GM18870 (cell line): Measurements from ENCODE around the gene PDE2A.

ENCODE experiments used
- ATAC-seq: cut with Tn5 transposase; IDR thresholded peaks from one replicate; pipeline ENCODE4 v1.9.1; 2021; ENCODE audit warnings: moderate library complexity; ENCODE audit not compliant: unreplicated experiment

Gene PDE2A

DNA sequence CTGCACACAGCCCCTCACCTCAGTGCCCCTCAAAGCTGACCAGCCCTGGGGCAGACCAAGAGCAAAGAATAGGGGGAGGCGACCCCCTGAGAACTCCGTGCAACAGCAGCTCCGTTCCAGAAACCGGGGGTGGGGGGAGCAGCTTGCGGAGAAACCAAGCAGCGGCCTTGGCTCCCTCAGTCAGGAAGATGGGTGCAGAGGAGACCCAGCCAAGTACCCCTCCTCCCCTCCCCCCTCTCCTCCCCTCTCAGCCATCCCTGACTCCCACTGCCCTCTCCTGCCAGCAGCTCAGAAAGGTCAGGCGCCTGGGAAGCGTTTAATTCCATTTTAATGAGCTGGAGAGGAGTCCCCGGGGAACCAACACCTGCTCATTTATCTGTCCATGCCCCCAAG is 78.9 kb downstream of the PDE2A start:
- no peak for ATAC-seq

DNA sequence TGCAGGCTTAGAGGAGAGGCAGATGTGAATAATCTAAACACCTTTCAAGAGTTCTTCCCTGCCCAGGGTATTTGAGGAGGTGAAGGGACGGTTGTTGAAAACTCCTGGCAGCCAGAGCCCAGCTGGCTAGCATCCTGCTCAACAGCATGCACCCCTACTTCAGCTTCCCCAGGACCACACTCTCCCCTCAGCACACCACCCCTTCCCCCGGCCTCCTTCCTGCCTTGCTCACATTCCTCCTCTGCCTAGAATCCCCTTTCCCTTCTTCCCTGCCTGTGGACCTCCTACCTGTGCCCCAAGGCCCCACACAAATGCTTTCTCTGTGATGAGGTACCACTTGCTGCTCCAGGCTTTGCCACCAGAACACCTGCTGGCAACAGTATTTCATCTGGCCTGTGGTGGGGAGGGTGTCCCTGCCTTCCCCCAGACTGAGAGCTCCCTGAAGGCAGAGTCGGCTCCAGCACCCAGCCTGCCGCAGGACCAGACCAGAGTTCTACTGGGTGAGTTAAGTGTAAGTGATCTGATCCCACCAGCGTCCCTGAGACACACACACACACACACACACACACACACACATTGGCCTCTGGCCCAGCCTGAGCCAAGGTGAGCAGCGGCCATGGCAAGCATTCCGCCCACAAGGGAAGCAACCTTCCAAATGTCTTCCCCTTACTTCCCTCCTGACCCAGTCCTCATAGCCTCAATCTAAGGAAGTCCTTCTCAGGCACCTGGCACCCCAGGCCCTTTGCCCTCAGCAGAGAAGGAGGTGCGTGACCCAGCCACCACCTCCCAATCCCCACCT is 79.5 kb downstream of the PDE2A start:
- no peak for ATAC-seq

DNA sequence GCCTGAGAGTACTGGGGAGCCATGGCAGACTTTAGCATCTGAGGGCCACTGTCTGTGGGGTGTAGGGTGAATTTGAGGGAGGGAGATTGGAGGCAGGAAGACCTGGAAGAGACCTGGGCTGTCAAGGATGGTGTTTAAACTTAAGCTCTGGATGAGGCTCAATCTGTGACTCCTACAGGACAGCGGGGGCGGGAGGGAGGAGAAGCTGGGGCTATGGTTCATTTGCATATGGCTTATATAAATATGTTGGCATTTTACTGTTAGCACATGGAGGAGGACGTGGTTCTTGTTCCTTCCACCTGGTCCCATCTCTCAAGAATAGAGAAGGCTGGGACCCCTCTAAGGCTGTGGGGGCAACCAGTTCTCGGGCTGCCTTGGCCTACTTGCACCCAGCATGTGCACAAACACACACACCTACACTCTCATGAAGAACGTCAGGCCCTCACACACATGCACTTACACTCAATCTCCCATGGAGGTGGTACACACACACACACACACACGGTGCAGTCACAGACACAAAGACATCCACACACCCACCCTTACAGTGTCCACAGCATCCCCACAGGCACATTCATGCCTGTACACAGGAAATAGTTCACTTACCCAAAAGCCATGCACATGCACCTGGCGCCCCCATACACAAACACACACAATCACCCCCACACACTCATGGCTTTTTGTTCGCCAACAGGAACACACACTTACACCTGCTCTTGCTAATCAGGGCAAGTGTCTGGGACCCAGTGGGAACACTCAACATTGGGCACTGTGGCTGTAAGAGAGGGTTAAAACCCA is 81.3 kb downstream of the PDE2A start:
- ATAC-seq: no peak

DNA sequence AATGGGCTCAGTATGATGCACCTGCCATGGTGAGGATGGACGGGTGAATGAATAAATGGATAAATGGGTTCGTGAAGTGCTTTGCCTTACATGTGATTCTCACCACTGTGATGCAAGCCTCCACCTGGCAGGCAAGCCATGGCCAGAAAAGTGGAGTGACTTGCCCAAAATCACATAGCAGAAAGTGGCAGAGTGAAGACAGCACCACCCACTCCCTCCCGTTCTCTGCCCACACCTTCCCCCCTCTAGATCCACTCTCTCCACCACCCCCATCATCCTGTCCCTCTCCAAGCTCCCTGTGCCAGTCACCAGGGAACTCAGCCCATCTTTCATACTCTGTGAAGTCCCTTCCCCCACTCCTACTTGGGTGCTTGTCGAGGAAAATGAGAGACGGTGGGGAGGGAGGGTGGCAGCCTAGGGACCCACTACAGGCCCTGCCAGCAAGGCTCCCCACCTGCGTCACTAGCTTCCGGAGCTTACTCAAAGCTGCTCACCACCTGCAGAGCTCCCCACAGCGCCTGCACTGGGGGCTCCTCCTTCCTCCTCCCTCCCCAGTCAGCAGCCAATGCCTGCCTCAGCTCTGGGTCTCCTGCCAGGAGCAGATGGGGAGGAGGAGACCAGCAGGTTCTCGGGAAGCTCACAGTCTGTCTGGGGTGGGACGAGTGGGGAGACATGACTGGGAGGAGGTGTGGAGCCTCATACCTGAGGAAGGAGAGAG is 82.3 kb downstream of the PDE2A start:
- no peak for ATAC-seq

DNA sequence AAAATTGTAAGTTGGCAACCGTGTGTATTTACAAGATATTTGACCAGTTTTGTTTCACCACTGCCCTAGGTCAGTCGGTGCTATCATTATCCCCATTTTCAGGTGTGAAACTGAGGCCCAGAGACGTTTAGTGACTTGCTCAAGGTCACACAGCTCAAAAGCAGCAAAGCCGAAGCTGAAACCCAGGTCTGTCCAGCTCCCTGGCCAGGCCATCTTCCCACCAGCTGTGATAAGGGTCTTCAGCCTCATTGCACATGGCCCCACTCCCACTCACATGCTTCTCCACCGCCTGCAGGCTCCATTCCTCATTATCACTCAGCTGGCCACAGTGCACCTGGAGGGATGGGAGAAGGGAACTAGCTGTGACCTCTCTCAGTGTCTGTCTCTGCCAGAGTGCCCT is 83.2 kb downstream of the PDE2A start:
- ATAC-seq: no peak

DNA sequence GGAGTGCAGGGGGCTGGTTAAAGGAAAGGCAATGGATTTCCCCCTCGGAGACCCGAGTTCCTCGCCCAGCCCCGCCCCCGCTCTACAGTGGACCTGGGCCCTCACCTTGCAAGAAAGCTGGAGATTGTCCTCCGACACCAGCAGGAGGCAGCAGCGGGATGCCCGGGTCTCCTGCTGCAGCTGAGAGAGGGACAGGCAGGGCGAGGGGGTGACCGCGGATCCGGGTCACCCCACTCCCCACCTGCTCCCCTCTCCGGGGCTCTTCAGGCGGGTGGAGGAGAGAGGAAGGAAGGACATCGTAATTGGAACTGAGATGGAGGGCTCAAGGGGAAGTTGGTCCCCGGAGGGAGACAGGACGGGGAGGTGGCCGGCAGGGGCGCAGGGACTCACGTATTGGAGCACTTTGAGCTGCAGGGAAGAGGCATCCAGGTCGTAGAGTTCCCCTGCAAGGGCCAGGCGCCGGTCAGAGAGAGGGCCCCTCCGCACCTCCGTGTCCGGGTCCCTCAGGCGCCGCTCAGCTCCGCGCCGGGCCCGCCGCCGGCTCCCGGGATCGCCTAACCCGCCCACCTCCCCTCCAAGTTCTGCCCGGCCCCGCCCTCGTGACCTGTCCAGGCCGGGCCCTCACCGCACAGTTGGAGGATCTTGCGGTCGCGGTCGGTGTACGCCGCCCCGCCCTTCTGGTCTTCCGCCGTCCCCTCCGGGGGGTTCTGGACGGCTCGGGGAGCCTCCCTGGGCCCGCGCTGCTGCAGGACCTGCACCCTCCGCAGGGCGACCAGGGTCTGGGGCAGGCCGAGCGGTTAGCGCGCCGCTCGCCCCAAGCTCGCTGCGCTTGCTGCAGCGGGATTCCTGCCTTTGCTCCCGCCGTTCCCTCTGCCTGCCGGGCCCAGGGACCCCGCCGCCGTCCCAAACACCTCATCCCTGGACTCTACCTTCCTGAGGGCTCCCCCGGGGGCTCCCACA is 84.1 kb downstream of the PDE2A start:
- ATAC-seq: no peak

DNA sequence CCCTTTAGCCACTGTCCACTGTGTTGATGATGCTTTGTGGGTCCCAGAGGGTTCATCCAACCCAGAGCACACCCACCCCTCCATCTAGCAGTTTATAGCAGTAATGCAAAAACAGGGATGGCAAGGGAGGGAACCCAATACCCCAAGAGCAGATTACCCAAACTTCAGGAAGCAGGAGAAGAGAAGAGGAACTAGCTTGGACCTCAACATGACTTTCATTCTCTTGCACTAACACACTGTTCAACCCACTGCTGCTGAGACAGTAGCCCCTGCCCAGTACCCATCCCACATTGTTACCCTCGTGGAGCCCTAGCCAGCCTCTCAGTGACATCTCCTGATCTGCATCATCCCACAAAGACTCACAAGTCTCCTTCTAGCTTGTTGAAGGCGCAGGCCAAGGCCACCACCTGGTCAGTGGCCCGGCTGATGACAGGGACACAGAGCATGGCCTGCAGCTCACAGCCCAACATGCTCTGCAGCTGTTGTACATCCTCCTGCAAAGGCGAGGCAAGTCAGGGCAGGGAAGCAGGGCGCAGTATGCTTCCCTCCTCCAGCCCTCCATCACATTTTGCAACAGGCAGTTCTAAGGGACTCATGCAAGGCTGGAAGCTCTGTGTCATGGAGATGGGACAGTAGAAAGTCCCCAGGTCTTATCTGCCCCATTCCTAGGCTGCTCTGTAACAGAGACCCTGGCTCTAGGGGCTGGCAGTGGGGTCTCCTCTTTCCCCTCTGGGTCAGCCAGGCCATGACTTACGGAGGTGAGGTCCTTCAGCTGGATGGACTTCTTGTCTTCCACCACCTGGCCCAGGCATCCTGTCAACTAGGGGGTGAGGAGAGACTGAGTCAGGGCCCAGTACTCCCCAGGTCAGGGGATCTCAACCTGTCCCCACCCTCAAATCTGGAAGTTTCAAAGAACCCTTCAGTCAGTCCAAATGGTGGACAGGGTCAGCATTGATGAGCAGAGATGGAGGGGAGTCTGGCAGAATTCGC is 85.5 kb downstream of the PDE2A start:
- no peak for ATAC-seq

DNA sequence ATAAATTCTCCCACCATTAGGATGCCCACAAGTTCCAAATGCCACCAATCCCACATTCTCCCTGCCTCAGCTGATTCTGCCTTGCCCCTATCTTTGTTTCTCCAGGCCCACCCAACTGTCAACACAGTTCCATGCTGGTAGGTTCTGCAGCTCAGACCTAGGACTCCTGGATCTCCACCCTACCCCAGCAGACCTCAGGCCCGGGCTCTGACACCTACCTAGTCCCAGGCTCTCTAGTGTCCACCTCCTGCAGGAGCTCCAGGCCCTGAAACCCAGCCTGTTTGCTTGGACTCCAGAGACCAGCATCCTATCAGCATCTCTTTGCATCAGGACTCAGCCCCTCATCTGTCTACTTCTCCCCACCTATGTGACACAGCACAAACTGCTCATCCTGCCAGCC is 86.5 kb downstream of the PDE2A start:
- ATAC-seq: no peak

DNA sequence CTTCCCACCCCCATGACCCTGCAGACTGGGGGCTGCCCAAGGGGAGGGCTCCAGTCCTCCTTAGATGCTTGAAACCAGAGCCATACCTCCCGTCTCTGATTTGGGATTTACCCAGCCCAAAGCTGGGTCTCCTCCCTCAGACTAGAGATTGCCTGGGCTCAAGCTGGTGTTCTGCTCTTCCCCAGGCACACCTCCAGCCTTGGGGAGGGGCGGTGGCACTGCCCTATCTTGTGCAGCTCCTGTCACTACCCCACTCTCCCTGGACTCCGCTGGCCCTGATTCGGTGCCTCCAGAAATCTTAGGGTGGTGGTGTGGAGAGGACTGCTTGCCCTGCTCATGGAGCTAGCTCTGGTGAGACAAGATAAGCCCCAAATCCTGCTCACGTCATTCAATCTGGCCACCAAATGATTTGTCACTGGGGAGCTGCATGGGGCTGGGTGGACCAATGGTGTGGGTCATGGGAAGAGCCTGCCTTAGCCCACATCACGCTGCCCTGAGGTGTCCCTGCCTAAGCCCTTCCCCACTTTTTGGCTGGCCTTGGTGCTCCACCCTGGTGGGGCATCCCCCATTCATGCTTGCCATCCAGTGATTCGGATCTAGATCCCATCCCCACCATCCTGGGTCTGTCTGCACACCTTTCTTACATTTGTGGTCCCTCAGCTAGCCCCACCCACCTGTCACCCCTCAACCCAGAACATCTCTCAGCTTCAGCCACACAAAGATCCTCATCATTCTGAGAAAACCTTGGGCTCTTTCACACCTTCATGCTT is 87.7 kb downstream of the PDE2A start:
- ATAC-seq: no peak

DNA sequence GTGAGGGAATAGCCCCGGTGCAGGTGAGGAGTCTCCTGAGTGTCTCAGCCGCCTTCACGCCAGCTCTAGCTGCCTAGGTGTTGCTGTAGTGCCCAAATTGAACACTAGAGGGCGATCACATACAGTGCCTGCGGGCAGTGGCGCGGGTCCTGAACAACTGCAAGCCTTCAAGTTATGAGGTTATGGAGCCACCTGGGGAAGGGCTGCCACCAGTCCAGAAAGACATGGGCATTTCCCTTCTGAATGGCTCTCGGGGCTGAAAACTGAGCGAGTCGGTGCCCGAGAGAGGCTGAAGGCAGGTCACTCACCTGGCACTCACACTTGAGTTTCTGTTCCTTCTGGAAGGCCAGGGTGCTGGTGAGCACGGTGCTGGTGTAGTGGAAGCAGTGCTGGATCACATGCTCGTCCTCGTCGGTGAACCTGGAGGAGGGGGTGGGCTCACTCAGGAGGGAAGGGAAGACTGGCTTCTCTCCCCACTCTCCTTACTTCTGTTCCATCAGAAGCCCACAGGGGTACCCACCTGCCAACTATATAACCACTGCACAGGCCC is 88.4 kb downstream of the PDE2A start:
- no peak for ATAC-seq

DNA sequence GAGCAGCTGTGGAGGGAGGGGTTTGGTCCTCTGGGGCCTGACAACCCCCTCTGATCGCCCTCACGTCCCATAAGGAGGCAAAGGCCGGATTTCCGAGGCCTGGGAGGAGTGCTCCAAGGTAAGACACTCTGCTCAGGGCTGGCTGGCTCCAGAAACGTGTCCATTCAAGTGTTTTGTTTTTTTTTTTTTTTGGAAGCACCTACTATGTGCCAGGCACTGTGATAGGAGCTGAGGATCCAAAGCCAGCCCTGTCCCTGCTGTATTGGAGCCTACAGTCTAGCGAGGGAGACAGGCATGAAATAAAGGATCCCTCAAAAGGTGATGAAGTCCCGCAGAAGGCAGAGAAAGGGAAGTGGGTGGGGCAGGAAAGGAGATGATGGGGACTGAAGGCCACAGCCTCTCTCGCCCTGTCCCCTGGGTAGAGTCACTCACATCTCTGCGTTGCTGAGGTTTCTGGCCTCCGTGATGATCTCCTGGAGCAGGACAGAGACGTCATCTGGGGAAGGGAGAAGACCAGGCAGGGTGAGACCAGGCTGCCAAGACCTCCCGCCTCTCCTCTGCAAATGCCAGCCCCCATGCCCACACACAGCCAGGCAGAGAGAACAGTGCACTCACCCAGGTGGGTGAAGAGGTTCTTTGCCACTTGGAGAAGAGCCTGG is 89.2 kb downstream of the PDE2A start:
- no peak for ATAC-seq

DNA sequence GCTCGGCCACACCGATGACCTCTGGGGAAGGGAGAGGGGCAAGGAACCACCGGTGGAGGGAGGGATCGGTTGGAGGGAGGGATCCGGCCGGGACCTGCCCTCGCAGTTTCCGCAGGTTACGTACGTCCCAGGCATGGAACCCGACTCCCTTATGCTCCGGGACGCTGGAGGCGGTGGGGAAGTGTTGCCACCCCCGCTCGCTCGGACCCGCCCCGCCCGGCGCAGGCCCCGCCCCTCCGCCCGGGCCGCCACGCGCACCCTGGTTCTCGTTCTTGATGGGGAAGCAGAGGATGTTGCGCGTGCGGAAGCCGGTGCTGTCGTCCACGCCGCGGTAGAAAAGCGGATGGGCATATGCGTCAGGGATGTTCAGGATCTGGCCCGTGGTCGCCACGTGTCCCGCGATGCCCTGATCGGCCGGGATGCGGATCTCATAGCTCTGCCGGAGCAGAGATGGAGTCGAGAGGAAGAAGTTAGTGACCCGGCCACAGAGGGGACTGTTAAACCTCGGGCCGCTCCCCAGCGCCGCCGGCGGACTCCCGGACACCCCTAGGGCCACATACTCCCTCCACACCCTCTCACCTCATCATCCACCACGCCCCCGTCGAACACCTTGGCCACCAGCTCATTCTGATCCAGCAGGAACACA is 89.8 kb downstream of the PDE2A start:
- no peak for ATAC-seq

DNA sequence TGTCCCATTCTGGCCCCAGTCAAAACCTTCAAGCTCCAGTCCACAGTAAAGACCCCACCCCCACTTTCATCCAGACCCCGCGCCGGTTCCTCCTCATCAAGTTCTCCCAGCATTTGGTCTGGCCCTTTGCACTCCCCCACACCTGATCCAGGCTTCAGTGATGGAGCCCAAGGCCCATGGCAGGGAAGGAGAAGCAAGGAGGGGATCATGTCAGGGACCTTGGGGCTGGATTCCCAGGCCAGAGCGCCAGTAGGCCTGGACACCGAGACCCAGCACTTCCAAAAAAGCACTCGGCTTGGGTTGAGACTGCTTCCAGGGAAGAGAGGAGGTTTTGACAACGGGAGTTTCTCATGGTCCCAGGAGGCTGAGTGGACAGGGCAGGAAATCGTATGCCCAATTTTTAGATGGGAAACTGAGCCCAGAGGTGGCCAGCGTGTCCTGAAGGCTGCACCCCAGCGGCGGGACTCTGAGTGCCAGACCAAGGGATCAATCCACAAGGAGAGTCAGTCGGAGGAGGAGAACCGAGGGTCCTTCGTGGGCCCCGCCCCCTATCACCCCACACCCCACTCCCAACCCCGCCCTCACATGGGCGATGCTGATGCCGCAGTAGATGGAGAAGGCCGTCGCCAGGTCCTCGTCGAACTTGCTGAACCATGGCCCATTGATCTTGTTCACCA is 90.5 kb downstream of the PDE2A start:
- no peak for ATAC-seq

DNA sequence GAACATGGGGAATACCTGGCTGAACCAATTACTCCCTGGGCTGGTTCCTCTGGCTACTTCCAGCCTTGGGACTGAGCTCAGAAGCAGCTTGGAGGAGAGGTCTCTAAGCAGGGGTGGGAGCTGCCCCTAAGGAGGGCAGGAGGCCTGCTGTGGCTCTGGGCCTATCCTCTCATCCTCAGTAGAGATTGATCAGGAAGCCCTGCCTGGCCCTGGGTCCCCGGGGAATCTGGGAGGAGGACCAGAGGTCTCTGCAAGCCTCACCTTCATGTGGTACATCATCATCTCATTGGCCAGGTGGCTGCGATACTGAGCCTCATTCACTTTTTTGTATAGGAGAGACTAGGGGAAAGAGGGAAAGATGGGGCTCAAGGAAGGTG is 91.1 kb downstream of the PDE2A start:
- no peak for ATAC-seq

DNA sequence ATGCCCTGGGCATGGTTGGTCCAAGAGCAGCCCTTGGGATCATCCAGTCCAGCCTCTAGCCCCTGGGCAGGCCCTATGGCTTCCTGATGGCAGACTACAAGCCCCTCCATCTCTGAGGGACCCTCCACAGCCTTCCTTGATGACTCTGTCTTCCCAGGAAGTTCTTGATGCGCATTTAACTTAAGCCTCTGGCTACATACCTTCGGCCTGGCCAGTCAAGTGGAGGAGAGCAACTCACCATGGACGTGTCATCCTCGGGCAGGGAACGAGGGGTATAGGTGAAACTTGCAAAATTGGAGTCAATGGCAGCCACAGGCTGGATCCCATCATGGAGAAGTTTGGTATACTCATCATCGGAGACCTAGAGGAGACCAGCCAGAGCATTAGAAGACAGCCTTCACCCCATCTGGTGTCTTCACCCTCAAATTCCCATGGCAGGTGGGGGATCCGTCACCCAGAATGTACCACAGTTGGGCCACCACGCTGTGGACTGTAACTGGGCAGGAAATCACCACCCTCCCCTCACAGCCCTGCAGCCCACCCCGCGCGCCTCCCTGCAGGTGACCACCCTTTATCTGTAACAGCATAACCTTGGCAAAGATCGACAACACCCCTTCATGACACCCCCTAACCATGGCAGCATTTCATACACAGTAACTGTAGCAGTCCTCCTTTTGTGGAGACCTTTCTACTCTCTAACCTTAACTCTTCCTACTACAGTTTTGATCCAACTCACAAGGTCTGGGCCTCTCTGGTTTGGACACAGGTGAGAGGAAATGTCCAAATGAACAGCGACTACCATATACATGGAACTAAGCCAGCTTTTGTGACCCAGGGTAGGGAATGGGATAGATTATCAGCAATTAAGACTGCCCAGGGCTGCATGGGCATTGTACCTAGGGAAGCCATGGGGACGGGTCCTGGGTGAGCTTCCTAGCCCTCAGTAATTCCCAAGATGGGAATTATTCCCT is 91.7 kb downstream of the PDE2A start:
- ATAC-seq: no peak

DNA sequence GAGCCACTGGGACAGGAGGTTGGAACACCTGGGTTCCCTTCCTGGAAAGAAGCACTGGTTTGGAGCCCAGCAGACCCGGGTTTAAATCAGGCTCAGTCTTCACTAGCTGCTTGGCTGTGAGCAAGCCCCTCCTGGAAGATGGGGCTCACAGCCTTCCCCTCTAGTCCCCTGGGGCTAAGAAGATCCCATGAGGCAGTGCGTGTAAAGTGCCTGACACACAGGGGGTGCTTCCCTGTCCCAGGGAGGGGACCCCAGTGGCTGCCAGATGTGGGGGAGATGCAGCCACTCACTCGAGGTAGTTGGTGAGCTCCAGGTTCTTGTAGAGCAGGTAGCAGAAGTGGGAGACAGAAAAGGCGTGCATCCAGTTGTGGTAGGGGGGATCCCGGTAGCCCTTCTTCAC is 93.2 kb downstream of the PDE2A start:
- ATAC-seq: no peak
